Neutrophil (primary cell): ENCODE results near the gene IMMT.

Source experiments
- H3K27ac ChIP-seq: fragments of 200-600 bp; sonication (generic); 2 replicates; pipeline ENCODE4 v1.5.1; 2016; ENCODE audit warnings: mild to moderate bottlenecking, moderate library complexity
- H3K27me3 ChIP-seq: fragments of 200-600 bp; sonication (generic); 2 replicates; pipeline ENCODE4 v1.6.0; 2016; ENCODE audit warnings: mild to moderate bottlenecking
- H3K36me3 ChIP-seq: fragments of 200-600 bp; sonication (generic); 2 replicates; pipeline ENCODE4 v1.5.1; 2017
- H3K4me1 ChIP-seq, 2 experiments: fragments of 200-600 bp in 1 of 2; sonication (generic) in 1 of 2; 1 replicate in 1 of 2; 2 replicates in 1 of 2; pipeline versions ENCODE4 v1.5.1 to v1.6.1; 2013 to 2016; ENCODE audit warnings: low read depth in 1 of 2, low read length in 1 of 2, mild to moderate bottlenecking in 1 of 2, moderate library complexity in 1 of 2; ENCODE audit not compliant: control insufficient read depth in 1 of 2, insufficient read depth in 1 of 2
- H3K4me3 ChIP-seq, 2 experiments: fragments of 200-600 bp in 1 of 2; sonication (generic) in 1 of 2; 1 replicate in 1 of 2; 2 replicates in 1 of 2; pipeline ENCODE4 v1.5.1; 2013 to 2016; ENCODE audit warnings: low read depth in 1 of 2, low read length in 1 of 2, mild to moderate bottlenecking in 1 of 2, moderate library complexity in 1 of 2
- H3K9me3 ChIP-seq: fragments of 200-600 bp; sonication (generic); 2 replicates; pipeline ENCODE4 v1.5.1; 2016
- TF ChIP-seq, protein P1 (sequence below): fragments of 200-600 bp; sonication (generic); IDR thresholded peaks from 2 replicates; pipeline ENCODE4 v1.5.1; 2016; ENCODE audit warnings: antibody characterized with exemption

IMMT gene

DNA sequence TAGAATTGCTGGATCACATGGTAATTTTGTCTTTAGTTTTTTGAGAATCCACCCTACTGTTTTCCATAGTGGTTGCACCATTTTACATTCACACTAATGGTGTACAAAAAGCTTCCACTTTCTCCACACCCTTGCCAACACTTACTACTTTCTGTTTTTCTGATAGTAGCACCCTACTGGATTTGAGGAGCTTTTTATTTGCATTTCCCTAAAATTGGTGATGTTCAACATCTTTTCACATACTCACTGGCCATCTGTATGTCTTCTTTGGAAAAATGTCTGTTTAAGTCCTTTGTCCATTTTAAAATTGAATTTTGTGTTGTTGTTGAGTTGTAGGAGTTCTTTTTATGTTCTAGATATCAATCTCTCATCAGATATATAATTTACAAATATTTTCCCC is 93.1 kb downstream of the IMMT start:
- H3K36me3 ChIP-seq: no peaks in the 10 kb centered on the region
- no peaks in the 10 kb centered on the region for H3K9me3 ChIP-seq
- no peak overlapping the region for H3K27ac ChIP-seq
- TF ChIP-seq, protein P1, sequence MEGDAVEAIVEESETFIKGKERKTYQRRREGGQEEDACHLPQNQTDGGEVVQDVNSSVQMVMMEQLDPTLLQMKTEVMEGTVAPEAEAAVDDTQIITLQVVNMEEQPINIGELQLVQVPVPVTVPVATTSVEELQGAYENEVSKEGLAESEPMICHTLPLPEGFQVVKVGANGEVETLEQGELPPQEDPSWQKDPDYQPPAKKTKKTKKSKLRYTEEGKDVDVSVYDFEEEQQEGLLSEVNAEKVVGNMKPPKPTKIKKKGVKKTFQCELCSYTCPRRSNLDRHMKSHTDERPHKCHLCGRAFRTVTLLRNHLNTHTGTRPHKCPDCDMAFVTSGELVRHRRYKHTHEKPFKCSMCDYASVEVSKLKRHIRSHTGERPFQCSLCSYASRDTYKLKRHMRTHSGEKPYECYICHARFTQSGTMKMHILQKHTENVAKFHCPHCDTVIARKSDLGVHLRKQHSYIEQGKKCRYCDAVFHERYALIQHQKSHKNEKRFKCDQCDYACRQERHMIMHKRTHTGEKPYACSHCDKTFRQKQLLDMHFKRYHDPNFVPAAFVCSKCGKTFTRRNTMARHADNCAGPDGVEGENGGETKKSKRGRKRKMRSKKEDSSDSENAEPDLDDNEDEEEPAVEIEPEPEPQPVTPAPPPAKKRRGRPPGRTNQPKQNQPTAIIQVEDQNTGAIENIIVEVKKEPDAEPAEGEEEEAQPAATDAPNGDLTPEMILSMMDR: no peak
- H3K4me1 ChIP-seq: peaks cover 22 to 23% of the 10 kb centered on the region in 2 experiments
- no peak overlapping the region for H3K4me3 ChIP-seq
- no peaks in the 10 kb centered on the region for H3K27me3 ChIP-seq

DNA sequence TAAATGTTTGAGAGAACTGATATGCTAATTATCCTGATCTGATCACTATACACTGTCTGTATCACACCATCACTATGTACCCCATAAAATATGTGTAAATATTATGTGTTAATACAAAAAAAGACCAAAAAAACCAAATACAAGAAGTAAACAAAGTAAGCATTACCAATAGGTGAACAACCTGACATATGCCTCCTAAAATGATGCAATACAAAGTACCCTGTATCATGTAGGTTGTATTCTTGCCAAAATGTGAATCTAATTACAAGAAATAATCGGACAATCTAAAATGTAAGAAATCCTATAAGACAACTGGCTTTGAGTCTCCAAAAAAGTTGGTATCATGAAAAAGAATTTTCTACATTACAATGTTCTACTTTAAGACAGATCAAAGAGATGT is 97.3 kb downstream of the IMMT start:
- no peaks in the 10 kb centered on the region for H3K36me3 ChIP-seq
- TF ChIP-seq, protein P1: no peak
- no peaks in the 10 kb centered on the region for H3K27me3 ChIP-seq
- H3K4me3 ChIP-seq: no peak overlapping the region
- no peaks in the 10 kb centered on the region for H3K9me3 ChIP-seq
- no peaks in the 10 kb centered on the region for H3K4me1 ChIP-seq
- H3K27ac ChIP-seq: no peak overlapping the region

DNA sequence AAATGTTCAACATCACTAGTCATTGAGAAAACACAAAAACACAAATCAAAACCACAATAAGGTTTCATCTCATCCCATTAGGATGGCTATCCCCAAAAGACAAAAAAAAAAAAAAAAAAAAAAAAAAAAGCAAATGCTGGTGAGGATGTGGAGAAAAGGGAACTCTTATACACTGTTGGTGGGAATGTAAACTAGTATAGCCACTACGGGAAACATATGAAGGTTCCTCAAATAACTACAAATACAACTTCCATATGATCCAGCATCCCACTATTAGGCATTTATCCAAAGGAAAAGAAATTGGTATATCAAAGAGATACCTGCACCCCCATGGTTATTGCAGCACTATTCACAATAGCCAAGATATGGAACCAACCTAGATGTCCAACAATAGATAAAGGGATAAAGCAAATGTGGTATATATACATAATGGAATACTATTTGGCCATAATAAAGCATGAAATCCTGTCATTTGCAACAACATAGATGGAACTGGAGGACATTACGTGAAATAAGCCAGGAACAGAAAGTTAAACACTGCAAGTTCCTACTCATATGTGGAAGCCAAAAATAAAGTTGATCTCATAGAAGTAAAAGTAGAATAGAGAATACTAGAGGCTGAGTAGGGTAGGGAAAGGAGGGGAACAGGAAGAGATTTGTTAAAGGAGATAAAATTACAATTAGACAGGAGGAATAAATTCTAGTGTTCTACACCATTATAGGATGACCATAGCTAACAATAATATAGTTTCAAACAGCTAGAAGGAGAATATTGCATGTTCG is 98.0 kb downstream of the IMMT start:
- Histone ChIP-seq H3K27me3 (no peaks in the 10 kb centered on the region), H3K36me3 (no peaks in the 10 kb centered on the region), H3K4me1 (no peaks in the 10 kb centered on the region), H3K4me3 (no peak overlapping the region), H3K27ac (no peak overlapping the region), H3K9me3 (no peaks in the 10 kb centered on the region)
- TF ChIP-seq, protein P1: no peak

DNA sequence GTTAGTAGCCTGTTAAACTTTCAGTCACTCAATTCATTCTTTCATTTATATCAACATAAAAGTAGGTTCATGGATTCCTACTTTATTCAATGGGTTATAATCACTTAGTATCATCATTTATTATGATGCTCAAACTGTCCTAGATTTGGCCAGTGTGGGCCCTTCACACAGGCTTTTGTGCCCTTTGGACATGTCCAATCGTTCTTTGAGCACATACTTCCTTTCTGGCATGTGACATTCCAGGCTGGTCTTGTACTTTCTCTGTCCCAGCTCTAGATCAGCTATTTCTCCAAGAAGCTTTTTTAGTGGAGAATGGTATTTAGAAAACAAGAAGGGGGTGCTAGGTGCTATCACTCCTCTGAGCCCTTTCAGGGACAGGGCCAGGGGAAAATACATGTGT is 101.0 kb downstream of the IMMT start:
- Histone ChIP-seq H3K4me1 (no peaks in the 10 kb centered on the region), H3K27me3 (no peaks in the 10 kb centered on the region), H3K4me3 (no peak overlapping the region), H3K36me3 (peaks cover 5% of the 10 kb centered on the region), H3K9me3 (no peaks in the 10 kb centered on the region), H3K27ac (no peak overlapping the region)
- TF ChIP-seq, protein P1: no peak
